HG02981 (cell line): Measurements from ENCODE around the gene PPARA.
"Not testable (repeated sequence)": the region's sequence is repeated elsewhere in the genome, so short reads cannot be mapped to it uniquely, and the experiment has no call there.

ENCODE experiments used
- ATAC-seq: cut with Tn5 transposase; IDR thresholded peaks from one replicate; pipeline ENCODE4 v1.9.1; 2021; ENCODE audit warnings: mild to moderate bottlenecking, moderate library complexity; ENCODE audit not compliant: unreplicated experiment

The PPARA gene

DNA sequence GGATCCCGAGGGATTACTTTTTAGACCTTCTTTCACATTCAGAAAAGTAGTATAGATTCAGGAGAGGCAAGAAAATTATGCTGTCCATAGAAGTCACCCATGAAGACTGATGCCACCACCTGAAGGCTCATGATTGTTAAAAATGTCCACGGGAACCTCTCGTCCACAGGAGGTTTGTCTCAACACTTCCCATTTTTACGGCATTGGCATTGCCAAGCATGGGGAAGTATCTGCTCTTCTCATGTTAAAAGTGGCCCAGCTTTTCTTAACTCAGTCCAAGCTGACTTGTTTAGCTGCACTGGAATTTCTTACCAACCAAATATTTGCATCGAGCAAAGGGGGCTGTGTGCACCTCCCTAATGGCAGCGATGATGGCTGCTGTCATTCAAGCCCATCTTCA, 90.2 kb downstream of the PPARA start:
- ATAC-seq: no peak

DNA sequence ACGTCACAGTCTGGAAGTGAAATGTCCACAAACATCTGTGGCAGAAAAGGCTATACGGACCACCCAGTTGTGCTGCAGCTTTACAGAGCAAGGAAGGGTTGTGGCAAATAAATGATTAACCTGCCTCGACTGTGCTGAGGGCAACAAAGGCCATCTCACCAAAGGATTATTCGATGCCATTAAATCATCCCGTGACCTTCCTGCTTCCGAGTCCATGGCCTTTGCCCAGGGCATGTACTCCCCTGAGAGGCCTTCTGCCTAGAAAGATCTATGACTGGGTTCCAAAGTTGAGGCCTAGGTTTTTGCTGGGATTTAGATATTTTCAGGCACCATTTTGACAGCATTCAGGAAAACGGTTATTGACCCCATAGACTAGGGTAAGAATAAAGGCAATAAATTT, 90.6 kb downstream of the PPARA start:
- no peak for ATAC-seq

DNA sequence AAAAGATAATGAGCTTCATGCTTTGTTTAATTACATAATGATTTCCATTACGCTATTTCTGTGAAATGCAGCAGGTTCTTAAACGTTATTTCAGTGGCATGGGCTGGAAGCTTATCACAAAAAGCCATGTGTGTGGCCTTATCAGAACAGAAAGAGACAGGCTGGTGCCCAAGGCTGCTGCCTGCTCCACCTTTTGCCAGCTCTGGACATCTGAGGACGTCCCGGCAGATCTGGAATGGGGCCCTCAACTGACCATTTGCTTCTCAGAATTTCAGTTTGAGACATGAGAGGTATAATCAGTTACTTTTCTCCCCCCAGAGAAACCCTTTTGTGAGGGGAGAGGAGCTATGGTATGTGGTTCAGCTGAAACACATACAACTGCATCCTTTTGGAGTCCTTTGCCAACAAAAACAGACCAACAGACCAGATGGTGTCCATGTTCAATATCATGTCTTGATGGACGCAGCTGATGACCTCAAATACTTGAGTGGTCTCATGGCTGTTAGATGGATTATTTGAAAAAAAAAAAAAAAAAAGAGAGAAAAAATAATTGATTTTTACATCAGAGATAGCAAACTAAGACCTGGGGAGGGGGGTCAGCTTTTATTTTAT, 91.2 kb downstream of the PPARA start:
- no peak for ATAC-seq

DNA sequence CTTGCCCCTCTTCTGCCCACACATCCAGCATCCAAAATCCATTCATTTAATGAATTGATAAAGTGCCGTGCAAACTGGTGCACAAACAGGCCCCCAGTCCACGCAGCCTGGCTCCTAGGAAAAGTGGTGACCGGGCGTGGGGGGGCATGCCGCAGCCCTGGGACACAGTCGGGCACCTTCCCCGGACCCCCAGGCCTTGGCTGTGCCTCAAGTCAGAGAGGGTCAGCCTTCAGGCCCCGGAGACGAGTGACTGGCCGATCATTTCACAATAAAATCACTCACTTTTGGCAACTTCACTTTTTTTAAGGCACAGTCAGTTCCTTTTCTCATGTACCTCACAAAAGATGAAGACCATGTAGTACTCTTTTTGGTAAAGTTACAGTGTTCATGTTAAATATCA, 91.8 kb downstream of the PPARA start:
- no peak for ATAC-seq

DNA sequence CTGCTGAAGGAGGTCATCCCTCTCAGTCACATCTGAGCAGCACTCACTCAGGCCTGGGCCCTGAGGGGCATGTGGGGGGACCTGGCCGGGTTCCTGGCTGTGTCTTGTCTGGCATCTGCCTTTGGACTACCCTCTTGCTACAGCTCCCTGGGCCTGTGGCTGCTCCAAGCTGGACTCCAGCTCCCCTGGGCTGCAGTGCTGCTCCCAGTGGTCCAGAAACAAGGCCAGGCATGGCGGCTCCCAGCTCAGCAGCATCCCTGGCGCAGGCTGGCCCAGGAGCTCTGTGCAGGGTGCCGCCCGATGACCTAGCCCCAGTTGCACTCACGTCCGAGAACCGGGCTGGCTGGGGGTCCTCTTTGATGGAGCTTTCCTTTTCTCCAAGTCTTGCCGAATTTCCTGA, 94.4 kb downstream of the PPARA start:
- ATAC-seq: no peak

DNA sequence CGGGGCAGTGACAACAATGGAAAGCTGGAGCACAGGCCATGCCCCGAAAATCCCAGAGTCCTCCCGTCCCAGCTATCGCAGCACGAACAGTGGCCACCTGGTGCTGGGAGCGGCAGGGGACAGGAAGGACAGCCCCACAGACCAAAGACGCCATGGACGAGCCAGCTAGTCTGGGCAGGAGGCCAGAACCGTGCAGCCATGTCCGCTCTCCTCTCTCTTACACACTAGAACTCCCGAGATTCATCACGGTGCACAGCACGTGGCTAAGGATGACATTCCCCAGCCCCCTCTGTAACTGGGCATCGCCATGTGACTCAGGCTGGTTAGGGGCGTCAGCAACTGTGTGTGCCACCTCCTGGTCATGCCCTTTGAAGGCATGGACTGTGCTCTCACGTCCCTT, 95.2 kb downstream of the PPARA start:
- no peak for ATAC-seq

DNA sequence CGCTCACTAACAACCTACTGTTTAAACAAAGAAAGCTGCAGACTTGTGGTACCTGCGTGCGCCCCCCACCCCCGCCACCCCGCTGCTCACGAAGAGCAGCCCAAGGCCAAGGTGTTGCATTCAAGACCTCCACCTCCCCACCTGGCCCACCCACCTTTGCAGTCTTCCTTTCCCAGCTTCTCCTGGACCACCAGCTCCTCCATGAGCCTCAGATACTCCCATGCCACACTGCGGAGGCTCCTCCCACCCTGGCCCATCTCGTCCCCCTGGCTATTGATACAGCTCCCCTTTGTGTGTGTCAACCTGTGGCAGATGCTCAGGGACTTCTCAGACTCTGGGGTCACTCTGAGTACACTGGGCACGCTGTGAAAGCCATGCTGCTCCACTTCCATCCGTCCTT, 95.9 kb downstream of the PPARA start:
- no peak for ATAC-seq

DNA sequence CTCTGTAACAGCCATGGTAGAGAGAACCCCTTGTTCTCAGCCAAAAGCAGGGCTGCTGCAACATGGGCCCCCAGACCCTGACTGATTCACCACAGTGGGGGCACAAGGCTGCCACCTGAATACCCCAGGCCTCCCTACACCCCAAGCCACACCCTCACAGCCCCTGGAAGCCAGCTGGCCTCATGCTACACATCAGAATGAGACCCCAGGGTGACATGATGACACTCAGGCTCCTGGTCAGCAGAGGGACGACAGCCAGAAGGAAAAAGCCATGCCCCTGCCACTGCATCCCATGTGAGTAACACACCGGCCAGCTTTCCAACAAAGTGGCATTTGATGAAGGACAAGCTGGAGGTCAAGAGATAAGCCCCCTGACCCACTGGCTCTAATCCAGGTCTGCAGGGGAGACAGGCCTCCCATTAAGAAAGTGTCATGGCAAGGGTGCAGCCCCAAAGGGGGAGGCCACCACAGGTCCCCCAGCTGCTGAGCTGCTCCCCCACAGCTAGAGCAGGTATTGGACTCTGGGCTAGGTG, 97.2 kb downstream of the PPARA start:
- ATAC-seq: no peak

DNA sequence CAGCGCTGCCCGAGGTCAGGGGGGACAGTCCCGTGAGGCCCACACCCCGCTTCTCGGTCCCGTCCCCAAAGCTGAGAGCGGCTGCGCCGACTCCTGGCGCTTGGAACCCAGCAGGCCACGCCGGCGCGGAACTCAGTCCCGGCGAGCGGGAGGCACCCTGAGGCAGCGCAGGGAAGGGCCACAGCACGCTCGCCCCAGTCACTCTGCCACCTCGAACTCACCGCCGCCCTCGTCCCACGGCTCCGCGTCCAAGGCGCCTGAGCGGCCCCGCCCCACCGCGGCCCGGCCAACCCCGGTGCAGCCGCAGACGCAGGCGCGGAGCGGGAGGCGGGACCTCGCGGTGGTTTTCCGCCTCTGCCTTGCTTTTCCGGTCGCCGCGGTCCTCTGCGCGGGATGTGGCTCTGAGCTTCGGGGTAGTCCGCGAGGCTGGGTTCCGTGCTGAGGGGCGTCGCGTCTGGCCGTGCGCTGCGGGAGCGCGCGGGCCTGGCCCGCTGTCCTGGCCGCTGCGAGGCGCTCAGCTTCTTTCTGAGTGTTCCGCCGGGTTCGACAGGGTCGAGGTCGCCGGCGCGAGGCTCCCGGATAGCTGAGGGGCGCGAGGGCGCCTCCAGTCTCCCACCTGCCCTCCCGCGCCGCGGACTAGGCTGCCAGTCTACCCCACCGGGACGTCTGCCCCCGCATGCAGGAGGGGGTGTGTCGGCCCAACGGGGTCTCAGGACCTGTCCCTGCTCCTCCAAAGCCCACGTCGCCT, 99.9 kb downstream of the PPARA start, which contains the start of gene CDPF1:
TSS of gene CDPF1 (minus strand) at position 259 of the 748 bp plus-strand sequence. CDS start 2,009 bp downstream, outside the sequence.
- ATAC-seq: peak; percentile 80

DNA sequence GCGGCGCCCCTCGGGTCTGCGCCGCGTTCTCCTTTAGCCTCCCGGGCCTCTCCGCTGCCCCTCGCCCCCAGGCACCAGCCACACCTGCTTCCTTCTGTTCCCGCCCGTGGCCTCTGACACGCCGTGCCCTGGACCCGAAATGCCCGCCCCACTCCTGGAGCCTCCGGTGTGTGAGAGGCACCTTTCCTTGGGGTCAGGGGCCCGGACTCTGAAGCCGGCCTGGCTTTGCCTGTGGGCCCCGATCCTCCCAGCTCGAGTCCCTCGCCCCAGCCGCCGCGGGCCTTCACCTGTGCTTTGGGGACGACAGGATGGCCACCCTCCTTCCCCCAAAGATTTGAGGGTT, 100.4 kb downstream of the PPARA start:
- ATAC-seq: peak; percentile 5

DNA sequence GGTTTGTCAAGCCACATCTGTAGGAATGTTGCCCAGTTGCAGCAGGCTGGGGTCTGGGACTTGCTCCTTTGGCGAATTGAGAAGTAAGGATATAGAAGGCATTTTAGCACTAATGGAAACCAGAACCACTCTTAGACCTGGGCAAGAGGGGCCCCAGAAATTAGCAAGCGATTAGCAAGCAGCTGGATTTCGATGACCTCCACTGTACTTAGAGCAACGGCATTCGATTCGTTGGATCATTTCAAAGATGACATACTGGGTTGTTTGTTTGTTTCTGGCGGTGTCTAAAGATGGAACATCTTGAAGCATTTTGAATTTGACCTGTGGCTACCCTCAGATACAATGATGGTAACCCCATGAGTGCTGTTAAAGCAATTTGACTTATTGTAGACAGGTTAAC, 100.9 kb downstream of the PPARA start:
- no peak for ATAC-seq

DNA sequence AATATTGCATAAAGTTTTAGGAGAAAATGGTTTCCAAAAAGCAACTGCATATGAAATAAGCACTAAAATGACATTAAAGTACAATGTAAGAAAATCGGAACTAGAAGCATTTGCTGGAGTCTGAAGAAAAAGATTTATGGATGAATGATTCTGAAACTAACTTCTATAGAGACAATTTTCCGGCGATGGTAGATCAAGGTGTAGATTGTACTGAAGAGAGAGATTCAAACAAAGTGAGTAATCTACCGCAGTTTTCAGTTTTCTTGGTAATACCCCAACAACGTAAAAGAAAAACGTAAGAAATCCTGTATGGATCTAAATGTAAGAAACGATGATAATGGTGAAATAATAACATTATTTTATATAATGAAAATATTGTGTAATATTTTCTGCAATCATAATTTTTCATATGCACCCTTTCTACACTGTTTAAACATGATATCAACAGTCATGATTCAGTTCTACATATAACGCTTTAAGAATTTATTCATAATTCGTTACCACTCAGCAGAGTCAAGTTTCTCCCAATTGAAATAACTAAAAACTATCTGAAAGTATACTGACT, 101.6 kb downstream of the PPARA start:
- ATAC-seq: no peak

DNA sequence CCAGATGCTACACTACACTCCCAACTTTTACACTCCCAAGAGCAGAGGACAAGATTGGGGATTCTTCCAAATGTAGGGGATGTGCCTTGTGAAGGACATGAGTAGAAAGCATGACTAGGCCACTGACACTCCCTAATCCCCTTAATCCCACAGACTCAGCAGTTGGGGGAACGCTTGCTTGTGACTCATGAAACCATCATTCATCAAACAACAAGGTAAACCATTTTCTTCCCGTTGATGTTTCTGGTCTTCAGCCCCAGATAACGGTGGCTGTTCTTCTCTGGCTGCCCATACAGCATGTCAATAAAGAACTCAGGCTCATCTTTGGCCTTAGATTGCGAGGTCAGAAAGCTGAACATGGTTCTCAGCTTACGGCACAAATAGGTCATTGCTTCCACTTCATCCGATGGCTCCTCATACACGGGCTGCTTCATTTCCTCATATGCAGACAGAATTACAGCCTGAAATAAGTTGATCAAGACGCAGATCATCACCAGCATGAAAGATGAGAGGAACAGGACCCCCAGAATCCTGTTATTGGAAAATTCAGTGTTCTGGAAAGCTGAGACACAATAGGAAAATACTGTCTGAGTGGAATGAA, 106.1 kb downstream of the PPARA start:
- no peak for ATAC-seq

DNA sequence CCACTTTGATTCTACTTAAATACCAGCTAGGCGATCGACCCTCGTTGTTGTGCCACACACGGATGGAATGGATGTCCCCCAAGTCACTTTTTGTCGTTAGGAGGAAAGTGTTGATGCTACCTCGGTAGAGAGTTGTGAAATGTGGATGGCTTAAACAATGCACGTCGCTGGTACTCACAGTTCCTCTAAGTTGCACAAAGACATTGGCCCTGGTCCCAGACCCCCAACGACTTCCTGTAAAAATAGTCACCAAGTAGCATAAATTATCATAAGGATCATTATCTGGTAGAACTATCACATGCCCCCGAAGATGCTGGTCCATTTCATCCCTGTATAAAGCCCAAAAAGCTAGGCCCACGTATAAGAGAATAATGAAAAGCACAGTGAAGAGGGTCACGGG, 109.0 kb downstream of the PPARA start:
- ATAC-seq: no peak

DNA sequence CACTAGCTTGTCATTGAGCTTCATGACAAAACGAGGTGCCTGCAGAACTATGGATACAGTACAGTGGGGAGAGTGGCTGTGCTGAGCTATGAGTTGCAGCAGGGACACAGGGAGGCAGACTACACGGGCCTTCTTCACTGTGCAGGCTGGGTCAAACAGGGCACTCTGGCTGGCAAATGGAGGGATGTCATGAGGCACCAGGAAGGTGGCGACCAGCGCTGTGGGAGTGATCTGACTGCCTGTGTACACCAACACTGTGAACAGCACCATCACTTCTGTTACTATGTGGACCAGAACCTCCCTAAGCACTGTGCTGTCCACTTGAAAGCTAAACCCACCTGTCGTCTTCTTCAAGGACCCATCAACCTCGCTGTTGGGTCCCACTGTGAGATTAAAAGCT, 109.7 kb downstream of the PPARA start:
- no peak for ATAC-seq

DNA sequence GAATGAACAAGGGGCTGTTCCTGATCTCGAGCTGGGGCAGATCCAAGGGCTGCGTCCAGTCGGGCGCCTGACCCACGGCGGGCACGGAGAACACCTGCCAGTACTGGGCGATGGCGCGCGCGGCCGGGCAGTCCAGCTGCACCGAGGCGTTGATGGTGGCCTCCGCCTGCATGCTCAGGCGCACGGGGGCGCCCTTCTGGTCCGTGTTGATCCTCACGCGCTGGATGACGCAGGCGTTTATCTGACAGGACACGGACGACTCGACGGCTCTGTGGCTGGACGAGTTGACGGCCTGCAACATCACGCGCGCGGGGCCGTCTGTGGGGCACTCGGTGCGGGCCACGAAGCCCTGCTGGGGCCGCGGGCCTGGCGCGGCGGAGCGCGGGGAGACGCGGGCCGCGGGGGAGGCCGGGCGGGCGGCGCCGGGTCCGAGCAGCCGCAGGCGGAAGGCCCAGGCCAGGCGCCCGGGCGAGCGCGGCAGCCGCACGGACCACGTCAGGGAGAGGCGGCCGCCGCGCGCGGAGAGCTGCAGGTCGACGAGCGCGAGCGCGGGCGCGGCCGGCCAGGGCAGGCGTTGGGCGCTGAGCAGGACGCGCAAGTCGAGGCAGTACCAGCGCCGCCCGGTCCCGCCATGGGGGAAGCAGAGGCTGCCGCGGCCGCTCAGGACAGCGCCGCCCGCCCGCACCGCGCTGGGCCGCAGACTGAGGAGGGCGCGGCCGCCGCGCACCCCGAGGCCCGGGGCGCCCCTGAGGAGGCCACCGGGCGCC, 112.3 kb downstream of the PPARA start:
- ATAC-seq: no peak

DNA sequence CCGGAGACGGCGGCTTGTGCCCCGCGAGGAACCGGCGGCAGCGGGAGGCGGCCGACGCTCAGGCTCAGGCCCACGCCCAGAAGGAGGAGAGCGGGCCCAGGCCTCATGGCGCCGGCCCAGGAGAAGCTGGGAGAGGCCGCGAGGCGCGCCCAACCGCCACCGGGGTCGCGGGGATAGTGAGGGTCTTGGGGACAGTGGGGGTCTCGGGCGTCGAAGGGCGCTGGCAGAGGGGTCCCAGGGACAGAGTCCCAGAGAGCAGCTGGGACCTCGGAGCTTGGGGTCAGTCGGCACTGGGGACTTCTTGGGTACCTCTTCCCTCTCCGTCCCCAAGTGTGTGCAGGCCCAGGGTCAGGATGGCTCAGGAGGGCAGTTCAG, 112.9 kb downstream of the PPARA start, which contains the start of gene PKDREJ:
TSS of gene PKDREJ (minus strand) at position 128 of the 375 bp plus-strand sequence. CDS start at position 107, 21 bp downstream.
- ATAC-seq: no peak

DNA sequence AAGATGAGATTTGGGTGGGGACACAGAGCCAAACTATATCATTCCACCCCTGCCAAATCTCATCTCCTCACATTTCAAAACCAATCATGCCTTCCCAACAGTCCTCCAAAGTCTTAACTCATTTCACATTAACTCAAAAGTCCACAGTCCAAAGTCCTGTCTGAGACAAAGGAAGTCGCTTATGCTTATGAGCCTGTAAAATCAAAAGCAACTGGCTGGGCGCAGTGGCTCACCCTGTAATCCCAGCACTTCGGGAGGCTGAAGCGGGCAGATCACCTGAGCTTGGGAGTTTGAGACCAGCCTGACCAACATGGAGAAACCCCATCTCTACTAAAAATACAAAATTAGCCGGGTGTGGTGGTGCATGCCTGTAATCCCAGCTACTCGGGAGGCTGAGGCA, 114.2 kb downstream of the PPARA start:
- not testable (repeated sequence) for ATAC-seq

DNA sequence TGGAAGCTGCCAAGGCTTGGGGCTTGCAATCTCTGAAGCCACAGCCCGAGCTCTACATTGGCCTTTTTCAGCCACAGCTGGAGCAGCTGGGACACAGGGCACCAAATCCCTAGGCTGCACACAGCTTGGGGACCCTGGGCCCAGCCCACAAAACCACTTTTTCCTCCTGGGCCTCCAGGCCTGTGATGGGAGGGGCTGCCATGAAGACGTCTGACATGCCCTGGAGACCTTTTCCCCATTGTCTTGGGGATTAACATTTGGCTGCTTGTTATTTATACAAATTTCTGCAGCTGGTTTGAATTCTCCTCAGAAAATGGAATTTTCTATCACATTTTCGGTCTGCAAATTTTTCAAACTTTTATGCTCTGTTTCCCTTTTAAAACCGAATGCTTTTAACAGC, 115.3 kb downstream of the PPARA start:
- not testable (repeated sequence) for ATAC-seq

DNA sequence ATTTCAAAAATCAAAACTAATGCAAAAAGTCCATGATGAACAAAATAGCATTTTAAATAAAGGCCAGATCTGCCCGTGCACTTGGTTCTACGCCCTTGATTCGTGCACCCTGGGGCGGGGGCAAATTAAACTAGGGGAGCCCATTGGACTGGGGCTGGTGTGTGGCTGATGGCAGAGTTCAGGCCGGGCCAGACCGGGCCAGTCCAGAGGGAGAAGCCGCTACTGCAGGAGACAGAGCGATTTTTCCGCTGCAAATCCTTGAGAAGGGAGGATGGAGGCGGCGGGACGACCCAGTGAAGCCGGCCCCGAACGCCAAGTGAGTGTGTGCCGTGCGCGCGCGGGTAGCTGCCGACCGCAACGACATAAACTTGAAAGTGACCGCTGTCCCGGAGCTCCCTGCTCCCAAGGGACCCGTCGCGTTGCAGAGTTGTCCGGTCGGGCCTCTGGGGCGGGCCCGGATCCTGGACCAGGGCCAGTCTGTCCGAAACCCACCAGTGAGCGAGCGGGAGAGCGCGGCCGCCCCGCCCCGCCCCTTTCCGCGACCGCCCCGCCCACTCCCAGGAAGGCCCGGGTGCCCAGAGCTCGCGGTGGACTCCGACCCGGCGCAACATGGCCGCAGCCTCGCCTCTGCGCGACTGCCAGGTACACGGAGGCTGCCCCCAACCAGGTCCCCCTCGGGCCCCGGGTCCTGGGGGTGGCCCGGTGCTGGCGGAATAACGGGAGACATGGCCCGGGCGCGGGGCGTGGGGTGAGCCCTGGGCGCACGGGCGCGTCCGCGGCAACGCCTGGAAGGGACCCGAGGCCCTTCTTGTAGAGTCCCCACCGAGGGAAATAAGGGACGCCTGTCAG, 117.3 kb downstream of the PPARA start, which contains the start of gene TTC38:
TSS of gene TTC38 (plus strand) at position 578 of the 849 bp plus-strand sequence. CDS start at position 610, 32 bp downstream.
- ATAC-seq: peak; percentile 60
